Frontal cortex (tissue), 4 donors: ENCODE measurements around the gene GJA3. TPM values are rescaled to one million over a fixed set of nuclear protein-coding genes. Genes with fewer than 3 reads are reported as not detected.

Experiments
- DNase-seq, 2 donors: peaks; one replicate each; pipeline ENCODE4 v3.0.0; 2012; ENCODE audit warnings: low spot score in 2 of 2
- FAIRE-seq: peaks from 2 replicates; lab custom pipeline; 2012; peaks lifted over from hg19 to GRCh38; lab: Jason Lieb, UNC
- total RNA-seq: library from RNA; depleted of rRNA; stranded (reverse); fragments of >200 nt; gene quantifications from one replicate; pipeline ENCODE4 v1.2.3, GENCODE V29; 2014
- donor health status: control.
- donor health status: control.
- donor health status: control.

Gene GJA3
- total RNA-seq, 1 donor from 2014 or later: not detected

DNA sequence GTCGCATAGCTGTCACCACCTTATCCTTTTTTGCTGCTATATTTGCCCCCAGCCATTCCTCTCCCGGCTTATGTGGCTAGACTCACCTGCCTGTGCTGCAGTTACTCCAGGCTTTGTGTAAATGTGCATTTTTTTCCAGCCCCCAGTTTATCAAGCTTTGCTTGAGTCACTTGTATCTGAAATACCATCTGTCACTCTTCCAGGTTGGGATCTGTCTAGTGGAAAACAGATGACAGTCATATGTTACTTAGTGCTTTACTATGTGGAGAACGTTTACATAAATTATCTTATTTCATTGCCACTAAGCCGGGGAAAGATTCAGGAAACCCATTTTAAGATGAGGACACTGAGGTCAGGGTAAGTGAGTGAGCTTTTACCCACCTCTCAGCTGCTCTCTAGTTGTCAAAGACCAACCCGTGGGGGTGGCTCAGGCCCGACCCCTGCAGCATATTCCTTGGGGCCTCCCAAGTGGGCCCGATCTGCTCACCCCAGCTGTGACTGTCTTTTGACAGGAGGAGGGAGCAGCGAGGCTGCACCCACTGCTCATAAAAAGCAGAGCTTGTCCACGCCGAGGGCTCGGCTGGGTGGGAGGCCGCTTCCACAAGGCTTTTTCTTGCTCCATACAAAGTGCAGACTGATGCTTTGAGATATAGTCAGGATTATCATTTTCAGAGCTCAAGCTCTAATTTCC lies 24.7 kb upstream of the GJA3 start:
- DNase-seq (no peak), FAIRE-seq (no peak)

DNA sequence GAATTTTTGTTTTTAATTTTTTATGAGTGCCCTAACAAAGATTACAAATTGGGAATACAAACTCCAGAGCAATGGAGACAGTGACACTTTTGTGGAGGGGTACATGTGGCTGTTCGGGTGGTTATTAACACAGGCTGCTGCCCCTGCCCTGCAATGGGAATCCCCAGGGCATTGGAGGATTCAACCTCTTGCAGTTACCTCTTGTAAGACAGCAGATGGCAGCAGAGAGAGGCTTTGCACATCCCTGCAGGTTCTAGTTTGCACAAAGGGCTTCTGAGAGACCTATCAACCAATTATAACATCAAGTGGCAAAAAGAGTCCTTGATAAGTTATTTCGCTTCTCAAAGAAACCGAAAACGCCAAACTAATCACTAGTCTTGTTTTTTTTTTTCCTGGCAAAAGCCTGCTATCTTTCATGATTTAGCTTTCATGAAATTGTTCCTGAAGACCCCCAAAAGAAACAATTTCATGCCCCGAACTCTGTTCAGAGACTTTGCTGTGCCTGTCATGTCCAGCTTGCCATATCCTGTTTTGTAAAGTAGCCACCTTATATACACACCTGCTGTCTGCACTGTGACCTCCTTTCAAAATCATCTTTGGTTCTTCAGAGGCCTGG lies 21.5 kb upstream of the GJA3 start:
- FAIRE-seq (no peak), DNase-seq (peak; percentile 64 to 78)

DNA sequence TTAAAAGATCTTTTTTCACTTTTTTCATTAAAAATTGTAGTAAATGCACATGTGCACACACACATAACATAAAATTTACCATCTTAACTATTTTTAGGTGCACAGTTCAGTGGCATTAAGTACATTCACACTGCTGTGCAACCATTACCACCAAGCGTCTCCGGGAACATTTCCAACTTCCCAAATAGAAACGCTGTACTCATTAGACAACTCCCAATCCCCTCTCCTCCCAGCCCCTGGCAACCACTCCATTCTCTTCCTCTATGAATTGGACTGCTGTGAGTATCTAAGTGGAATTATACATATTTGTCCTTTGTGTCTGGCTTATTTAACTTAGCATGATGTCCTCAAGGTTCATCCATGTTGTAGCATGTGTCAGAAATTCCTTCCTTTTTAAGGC lies 20.3 kb upstream of the GJA3 start:
- no peak for DNase-seq
- FAIRE-seq: no peak

GRCh38 chr13:20178156-20178555 lies 17.3 kb upstream of the GJA3 start:
- FAIRE-seq (no peak), DNase-seq (no peak)

- FAIRE-seq (no peak), DNase-seq (no peak)
Observed at GRCh38 chr13:20177049-20177831, 16.4 kb upstream of the GJA3 start.

DNA sequence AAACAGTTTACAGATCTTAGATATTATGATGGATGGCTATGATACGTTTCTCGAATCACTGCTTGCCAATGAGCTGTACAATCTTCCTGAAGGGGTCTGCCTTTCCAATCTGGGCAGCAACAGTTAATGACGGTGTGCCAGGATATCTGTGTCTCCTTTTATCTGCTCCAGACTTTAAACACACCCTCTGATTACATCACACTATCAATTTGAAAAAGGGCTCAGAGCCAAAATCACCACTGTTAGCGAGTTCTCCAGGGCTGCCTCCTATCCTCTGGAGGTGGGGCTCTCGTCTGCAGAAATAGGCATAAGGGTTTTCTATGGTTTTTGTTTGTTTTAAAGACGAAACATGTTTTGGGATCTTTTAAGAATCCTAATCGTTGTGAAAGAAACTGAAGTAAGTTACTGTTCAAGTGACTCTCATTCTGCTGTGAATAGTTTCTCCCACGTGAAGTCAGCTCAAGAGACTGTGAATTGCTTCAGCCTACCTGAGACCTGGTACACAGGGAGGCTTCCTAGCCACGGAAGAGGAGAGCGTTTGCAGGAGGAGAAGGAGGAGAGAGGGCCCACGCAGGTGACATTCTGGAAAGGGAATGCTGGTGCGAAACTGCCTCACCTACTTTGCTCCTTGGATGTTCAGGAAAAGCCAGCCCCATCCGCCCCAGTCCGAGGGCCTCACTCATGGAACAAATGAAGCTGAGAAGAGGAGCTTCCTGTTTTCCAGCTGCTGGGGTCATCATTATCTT lies 15.2 kb upstream of the GJA3 start:
- no peak for FAIRE-seq

DNA sequence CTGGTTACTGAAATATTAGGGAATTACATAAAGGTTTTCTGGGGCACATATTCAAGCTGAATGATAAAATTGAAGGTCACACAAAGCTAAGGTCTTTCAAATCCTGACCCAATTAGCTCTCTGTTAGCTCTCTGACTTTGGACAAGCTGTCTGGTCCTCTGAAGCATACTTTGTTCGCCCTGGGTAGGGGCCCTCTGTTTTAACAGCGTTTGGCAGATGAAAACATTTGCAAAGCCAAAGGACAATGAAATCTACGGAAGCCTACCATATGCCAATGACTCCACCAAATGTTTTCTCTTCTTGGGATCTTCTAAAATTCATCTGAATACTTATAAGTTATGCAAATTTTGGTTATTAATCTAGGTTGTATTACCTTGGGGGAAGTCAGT lies 14.5 kb upstream of the GJA3 start:
- DNase-seq (no peak), FAIRE-seq (no peak)

More for the DNA sequence above, 15.2 kb upstream of the GJA3 start:
- no peak for DNase-seq

GRCh38 chr13:20174656-20175405 lies 14.0 kb upstream of the GJA3 start:
- DNase-seq (no peak), FAIRE-seq (no peak)

DNA sequence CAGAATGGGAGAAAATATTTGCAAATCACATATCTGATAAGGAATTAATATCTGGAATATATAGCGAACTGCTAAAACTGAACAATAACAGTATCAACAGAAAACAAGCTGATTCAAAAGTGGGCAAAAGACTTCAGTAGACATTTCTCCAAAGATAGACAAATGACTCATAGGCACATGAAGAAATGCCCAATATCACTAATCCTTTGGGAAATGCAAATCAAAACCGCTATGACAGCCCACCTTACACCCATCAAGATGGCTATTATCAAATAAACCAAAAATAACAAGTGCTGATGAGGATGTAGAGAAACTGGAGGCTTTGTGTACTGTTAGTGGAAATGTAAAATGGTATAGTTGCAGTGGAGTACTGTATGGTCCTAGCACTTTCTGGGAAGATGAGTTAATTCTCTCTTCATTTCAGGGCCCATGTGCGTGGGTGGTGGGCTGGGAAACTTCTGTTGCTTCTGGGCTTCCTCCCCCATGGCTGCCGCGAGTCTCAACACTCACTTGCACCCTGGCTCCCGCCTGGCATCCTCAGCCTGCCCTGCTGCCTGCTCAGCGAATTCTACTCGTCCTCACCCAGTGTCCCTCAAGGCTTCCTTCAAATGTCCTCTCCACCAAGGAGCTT lies 12.4 kb upstream of the GJA3 start:
- FAIRE-seq (no peak), DNase-seq (no peak)

GRCh38 chr13:20171364-20171763 lies 10.5 kb upstream of the GJA3 start:
- FAIRE-seq: no peak
- no peak for DNase-seq

GRCh38 chr13:20170921-20171320 lies 10.1 kb upstream of the GJA3 start:
- FAIRE-seq (no peak), DNase-seq (no peak)

GRCh38 chr13:20168396-20168795 lies 7.5 kb upstream of the GJA3 start:
- DNase-seq: no peak
- no peak for FAIRE-seq

DNA sequence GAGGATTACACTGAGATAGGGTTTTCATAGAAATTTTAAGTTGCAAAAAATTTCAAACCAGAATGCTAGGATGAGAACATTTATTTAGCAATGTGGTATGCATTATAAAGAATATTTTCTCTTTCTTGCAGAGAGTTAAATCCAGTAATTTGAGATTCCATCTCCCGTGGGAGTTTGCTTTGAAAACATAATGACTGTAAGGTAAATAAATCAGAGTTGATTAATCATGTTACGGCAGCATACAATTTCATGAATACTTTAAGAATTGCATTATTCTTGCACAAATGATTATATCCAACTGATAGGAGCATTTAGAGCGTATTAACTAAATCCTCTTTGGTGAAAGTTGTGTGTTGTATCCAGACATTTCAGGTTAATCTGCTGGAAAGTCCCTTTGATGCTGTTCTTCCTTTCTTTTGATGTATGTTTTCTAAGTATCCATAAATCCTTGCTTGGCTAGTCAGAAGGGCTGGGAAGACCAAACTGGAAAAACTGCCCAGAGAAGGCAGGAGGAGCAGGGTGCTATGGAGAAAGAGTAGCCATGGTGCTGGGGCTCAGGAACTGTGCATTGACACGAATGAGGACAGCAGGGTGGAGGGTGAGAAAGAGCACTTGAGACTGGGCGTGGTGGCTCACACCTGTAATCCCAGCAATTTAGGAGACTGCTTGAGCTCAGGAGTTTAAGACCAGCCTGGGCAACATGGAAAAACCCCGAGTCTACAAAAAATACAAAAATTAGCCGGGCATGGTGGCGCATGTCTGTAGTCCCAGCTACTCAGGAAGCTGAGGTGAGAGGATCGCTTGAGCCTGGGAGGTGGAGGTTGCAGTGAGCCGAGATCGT lies 4.8 kb upstream of the GJA3 start:
- no peak for FAIRE-seq
- DNase-seq: no peak

GRCh38 chr13:20161951-20162300 lies 1.1 kb upstream of the GJA3 start:
- FAIRE-seq (no peak), DNase-seq (no peak)

GRCh38 chr13:20161275-20161950 lies 561 bp upstream of the GJA3 start:
- FAIRE-seq (no peak), DNase-seq (no peak)

DNA sequence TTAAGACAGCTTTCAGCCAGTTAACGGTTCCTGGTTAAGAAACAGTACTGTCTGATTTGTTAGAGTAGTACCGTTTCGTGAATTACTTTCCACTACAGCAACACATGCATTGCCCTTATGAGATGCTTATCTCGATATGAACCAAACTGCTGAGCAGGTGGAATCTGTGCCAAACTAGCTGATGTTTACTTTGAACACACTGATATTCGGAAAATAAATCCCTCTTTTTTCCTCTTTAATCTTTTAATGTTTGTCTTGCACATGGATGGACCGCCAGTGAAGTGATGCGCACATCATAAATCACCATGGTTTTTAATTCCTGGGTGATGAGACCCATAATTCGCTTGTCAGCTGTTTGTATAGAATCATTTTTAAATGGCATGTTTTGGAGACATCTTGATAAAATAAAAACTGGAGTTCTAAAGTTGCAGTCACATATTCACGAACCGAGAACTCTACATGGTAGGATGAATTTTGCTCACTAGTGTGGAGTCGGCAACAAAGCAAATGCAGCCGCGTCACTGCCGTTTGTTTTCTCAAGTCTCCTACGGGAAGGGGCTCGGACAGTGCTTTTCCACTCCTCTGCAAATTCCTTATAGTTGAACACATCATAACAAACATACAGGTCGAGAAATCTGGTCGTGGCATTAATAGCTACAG lies 1.1 kb downstream of the GJA3 start:
- no peak for FAIRE-seq
- DNase-seq: no peak

GRCh38 chr13:20157151-20157796 lies 3.6 kb downstream of the GJA3 start:
- no peak for FAIRE-seq

More at GRCh38 chr13:20157151-20157796, 3.6 kb downstream of the GJA3 start:
- DNase-seq: no peak
